Progenitor cell of endocrine pancreas (in vitro differentiated cells): ENCODE measurements around the gene KCNK4. TPM values are rescaled to one million over a fixed set of nuclear protein-coding genes. Genes with fewer than 3 reads are reported as not detected.

ENCODE experiments used
- DNase-seq: peaks from one replicate; pipeline ENCODE4 v3.0.0; 2021; ENCODE audit warnings: low spot score; ENCODE audit not compliant: unreplicated experiment
- H3K27ac Mint-ChIP-seq: 2 replicates; pipeline ENCODE4 v1.8.0; 2021; ENCODE audit warnings: mild to moderate bottlenecking, moderate library complexity, mixed read lengths
- H3K27me3 Mint-ChIP-seq: 2 replicates; pipeline ENCODE4 v1.8.0; 2021; ENCODE audit warnings: mixed read lengths
- H3K36me3 Mint-ChIP-seq: 2 replicates; pipeline ENCODE4 v1.8.0; 2022; ENCODE audit warnings: mixed read lengths; ENCODE audit not compliant: insufficient read depth
- H3K4me1 Mint-ChIP-seq: 2 replicates; pipeline ENCODE4 v1.8.0; 2021; ENCODE audit warnings: low read depth, mixed read lengths
- H3K4me3 Mint-ChIP-seq: 2 replicates; pipeline ENCODE4 v1.8.0; 2021; ENCODE audit warnings: low read depth, mild to moderate bottlenecking, moderate library complexity, mixed read lengths
- H3K9me3 Mint-ChIP-seq: 2 replicates; pipeline ENCODE4 v1.8.0; 2021; ENCODE audit warnings: low read depth, mixed read lengths
- total RNA-seq: library from RNA; stranded (reverse); gene quantifications from 2 replicates; pipeline ENCODE4 v1.2.1, GENCODE V29; 2021
- TF ChIP-seq, protein P1 (sequence below): fragments of 200-600 bp; sonication (generic); IDR thresholded peaks from one replicate; pipeline ENCODE4 v1.5.0; 2021; ENCODE audit warnings: antibody characterized with exemption, mild to moderate bottlenecking; ENCODE audit not compliant: unreplicated experiment

The KCNK4 gene
- total RNA-seq, 1 donor from 2014 or later: 0.62 TPM

DNA sequence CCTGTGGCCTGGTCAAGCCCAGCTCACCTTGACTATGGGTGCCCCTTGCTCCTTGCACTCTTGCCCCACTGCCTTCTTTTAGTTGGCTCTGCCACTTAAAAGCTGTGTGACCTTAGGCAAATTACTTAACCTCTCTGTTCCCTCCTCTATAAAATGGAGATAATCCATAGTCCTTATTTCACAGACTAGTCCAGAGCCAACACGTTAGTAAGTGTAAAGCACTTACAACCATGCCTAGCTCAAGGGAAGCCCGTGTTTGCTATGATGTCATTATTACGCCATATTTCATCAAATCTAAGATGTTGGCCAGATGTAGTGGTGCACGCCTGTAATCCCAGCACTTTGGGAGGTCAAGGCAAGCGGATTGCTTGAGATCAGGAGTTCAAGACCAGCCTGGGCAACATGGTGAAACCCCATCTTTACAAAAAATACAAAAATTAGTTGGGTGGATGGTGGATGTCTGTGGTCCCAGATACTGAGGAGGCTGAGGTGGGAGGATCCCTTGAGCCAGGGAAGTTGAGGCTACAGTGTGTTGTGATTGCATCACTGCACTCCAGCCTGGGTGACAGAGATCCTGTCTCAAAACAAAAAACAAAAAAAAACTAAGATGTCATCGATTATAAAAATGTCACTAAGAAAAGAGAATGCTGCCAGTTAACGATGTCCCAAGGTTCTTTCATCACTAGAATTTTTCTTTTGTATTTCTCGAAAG lies 46.6 kb downstream of the KCNK4 start:
- H3K9me3 Mint-ChIP-seq: no peaks in the 10 kb centered on the region
- H3K27me3 Mint-ChIP-seq: peaks cover 28% of the 10 kb centered on the region
- no peak for DNase-seq
- H3K4me1 Mint-ChIP-seq: peaks cover 5% of the 10 kb centered on the region
- TF ChIP-seq, protein P1, sequence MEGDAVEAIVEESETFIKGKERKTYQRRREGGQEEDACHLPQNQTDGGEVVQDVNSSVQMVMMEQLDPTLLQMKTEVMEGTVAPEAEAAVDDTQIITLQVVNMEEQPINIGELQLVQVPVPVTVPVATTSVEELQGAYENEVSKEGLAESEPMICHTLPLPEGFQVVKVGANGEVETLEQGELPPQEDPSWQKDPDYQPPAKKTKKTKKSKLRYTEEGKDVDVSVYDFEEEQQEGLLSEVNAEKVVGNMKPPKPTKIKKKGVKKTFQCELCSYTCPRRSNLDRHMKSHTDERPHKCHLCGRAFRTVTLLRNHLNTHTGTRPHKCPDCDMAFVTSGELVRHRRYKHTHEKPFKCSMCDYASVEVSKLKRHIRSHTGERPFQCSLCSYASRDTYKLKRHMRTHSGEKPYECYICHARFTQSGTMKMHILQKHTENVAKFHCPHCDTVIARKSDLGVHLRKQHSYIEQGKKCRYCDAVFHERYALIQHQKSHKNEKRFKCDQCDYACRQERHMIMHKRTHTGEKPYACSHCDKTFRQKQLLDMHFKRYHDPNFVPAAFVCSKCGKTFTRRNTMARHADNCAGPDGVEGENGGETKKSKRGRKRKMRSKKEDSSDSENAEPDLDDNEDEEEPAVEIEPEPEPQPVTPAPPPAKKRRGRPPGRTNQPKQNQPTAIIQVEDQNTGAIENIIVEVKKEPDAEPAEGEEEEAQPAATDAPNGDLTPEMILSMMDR: no peak
- no peak overlapping the region for H3K4me3 Mint-ChIP-seq
- no peak overlapping the region for H3K27ac Mint-ChIP-seq
- H3K36me3 Mint-ChIP-seq: no peaks in the 10 kb centered on the region

DNA sequence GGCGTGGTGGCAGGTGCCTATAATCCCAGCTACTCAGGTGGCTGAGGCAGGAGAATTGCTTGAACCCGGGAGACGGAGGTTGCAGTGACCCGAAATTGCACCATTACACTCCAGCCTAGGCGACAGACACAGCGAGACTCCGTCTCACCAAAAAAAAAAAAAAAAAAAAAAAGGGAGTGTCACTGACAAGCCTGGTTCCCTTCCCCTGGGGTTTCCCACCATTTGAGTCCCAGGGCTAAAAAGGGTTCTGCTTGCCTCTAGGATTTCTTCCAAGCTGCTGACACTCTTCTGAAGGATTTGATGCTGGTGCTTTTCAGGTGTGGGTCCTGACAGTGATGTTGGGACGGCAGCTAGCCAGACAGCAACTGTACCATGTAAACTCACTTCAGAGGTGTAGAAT lies 47.6 kb downstream of the KCNK4 start:
- Mint-ChIP-seq H3K27me3 (peaks cover 28% of the 10 kb centered on the region), H3K36me3 (no peaks in the 10 kb centered on the region), H3K4me3 (no peak overlapping the region), H3K4me1 (peaks cover 5% of the 10 kb centered on the region), H3K27ac (no peak overlapping the region), H3K9me3 (no peaks in the 10 kb centered on the region)
- TF ChIP-seq, protein P1: no peak
- no peak for DNase-seq

DNA sequence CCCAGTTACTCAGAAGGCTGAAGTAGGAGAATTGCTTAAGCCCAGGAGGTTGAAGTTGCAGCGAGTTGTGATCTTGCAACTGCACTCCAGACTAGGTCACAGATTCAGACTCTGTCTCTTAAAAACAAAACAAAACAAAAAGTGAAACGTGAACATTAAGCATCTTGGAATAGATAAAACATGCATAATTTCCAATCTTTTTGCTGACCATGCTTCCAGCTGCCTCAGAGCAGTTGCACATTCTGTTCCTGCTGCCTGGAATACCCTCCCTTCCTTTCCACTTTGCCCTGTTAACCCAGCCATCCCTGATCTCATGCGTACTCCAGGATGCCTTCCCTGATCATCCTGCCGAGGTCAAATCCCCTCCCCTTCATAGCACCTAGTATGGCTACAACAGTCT lies 48.2 kb downstream of the KCNK4 start:
- Mint-ChIP-seq H3K27me3 (peaks cover 28% of the 10 kb centered on the region), H3K36me3 (no peaks in the 10 kb centered on the region), H3K4me1 (peaks cover 5% of the 10 kb centered on the region), H3K4me3 (no peak overlapping the region), H3K9me3 (no peaks in the 10 kb centered on the region), H3K27ac (no peak overlapping the region)
- TF ChIP-seq, protein P1: no peak
- no peak for DNase-seq

DNA sequence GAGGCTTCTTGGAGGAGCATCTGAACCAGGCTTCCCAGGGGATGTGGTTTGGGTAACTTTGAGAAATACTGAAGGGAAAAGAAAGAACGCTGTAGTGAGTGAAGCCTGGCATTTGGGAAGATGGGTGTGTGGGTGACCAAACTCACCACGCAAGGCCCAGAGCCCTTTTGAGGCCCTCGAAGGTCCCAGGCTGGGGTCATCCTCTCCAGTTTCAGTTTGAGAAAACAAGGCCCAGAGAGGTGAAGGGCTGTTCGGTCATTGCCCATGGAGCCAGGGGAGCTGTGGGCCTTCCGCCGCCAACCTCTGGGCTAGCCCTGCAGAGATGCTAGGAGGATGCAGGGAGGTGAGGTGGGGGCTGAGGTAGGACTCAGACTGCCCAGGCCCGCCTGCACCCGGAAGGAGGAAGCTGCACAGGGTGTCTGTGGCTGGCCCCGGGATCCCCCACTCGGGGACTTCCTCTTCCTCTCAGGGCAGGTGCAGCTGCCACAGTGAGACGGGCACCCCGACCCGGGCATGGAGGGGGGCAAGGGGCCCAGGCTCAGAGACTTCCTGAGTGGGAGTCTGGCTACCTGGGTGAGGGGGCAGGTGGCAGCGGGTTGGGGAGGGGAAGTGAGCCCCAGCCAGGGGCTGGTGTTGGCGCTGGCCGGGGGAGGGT lies 48.8 kb downstream of the KCNK4 start, which contains the start of gene CCDC88B:
Gene CCDC88B, plus strand, starts transcription at position 451 of the 655 bp plus-strand sequence. Its CDS starts 63 bp downstream, at position 514.
- DNase-seq: no peak
- H3K27ac Mint-ChIP-seq: no peak within 1 kb of the TSS
- no peaks in the 10 kb centered on the region for H3K9me3 Mint-ChIP-seq
- H3K4me3 Mint-ChIP-seq: peak within 1 kb of the TSS; percentile 46
- H3K4me1 Mint-ChIP-seq: peaks cover 4% of the 10 kb centered on the region
- H3K27me3 Mint-ChIP-seq: peaks cover 28% of the 10 kb centered on the region
- TF ChIP-seq, protein P1: no peak
- no peaks in the 10 kb centered on the region for H3K36me3 Mint-ChIP-seq

DNA sequence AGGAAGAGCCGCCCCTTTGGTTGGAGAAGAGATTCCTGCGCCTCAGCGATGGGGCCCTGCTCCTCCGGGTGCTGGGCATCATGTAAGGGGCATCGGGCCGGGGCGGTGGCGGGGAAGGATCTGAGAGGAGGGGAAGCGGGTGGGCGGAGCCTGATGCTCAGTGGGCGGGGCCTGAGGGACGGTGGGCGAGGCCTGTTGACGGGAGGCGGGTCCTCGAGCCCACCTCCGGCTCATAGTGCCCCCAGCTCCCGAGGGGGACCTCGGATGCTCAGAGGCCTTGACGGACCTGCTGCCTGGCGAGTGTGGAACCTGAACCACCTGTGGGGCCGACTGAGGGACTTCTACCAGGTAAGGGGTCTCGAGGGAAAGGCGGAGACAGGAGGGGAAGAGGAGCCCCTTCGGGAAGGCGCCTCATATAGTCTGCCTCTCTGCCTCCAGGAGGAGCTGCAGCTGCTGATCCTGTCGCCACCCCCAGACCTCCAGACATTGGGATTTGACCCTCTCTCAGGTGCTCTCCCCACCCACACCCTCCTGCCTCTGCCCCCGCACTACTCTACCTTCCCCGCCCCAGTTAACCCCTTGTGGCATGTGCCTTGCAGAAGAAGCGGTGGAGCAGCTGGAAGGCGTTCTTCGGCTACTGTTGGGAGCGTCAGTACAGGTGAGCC lies 49.7 kb downstream of the KCNK4 start:
- H3K9me3 Mint-ChIP-seq: no peaks in the 10 kb centered on the region
- no peaks in the 10 kb centered on the region for H3K4me1 Mint-ChIP-seq
- H3K27ac Mint-ChIP-seq: no peak overlapping the region
- peak overlapping the region; percentile 46 for H3K4me3 Mint-ChIP-seq
- H3K36me3 Mint-ChIP-seq: no peaks in the 10 kb centered on the region
- peaks cover 31% of the 10 kb centered on the region for H3K27me3 Mint-ChIP-seq
- TF ChIP-seq, protein P1: no peak
- no peak for DNase-seq
